OCI-M1 (cell line): ENCODE measurements around the gene SLC16A14.

ENCODE experiments used
- DNase-seq: peaks from one replicate; lab custom pipeline; 2025; lab: John Stamatoyannopoulos, UW

SLC16A14 gene

GRCh38 chr2:230042195-230042594 is 26.5 kb downstream of the SLC16A14 start:
- no peak for DNase-seq

- DNase-seq = no peak
These were observed 45.4 kb downstream of the SLC16A14 start for GRCh38 chr2:230023313-230023712.

GRCh38 chr2:230019742-230020141 is 49.0 kb downstream of the SLC16A14 start:
- no peak for DNase-seq

GRCh38 chr2:230018153-230018552 is 50.6 kb downstream of the SLC16A14 start:
- no peak for DNase-seq

- no peak for DNase-seq
These were observed 51.9 kb downstream of the SLC16A14 start for GRCh38 chr2:230016844-230017243.

GRCh38 chr2:230012267-230012884 is 56.3 kb downstream of the SLC16A14 start:
- DNase-seq = peak; percentile 90

GRCh38 chr2:230011617-230012016 is 57.1 kb downstream of the SLC16A14 start:
- no peak for DNase-seq

- DNase-seq = peak; percentile 22
These were observed 58.2 kb downstream of the SLC16A14 start for GRCh38 chr2:230010501-230010900.

GRCh38 chr2:230008708-230009066 is 60.0 kb downstream of the SLC16A14 start:
- DNase-seq = peak; percentile 83

GRCh38 chr2:230007931-230008707 is 60.6 kb downstream of the SLC16A14 start:
- peak; percentile 95 for DNase-seq

- no peak for DNase-seq
These were observed 68.4 kb downstream of the SLC16A14 start for GRCh38 chr2:230000118-230000841.

GRCh38 chr2:229997565-229997964 is 71.2 kb downstream of the SLC16A14 start:
- DNase-seq = no peak

- DNase-seq = no peak
These were observed 72.4 kb downstream of the SLC16A14 start for GRCh38 chr2:229996320-229996719.

- no peak for DNase-seq
These were observed 75.5 kb downstream of the SLC16A14 start for GRCh38 chr2:229993236-229993635.
